ENCODE data around the gene CLSTN2.

The CLSTN2 gene

GRCh38 chr3:140159646-140160045, 224.7 kb downstream of the CLSTN2 start:
- DNase-seq, result no peak

GRCh38 chr3:140160553-140160952, 225.6 kb downstream of the CLSTN2 start:
- no peak for DNase-seq

- no peak for DNase-seq
These were observed 227.6 kb downstream of the CLSTN2 start for GRCh38 chr3:140162551-140162950.

GRCh38 chr3:140163159-140163763, 228.3 kb downstream of the CLSTN2 start:
- DNase-seq, result no peak

GRCh38 chr3:140164156-140164555, 229.2 kb downstream of the CLSTN2 start:
- DNase-seq, result no peak

GRCh38 chr3:140164922-140165590, 230.1 kb downstream of the CLSTN2 start:
- DNase-seq, result no peak

GRCh38 chr3:140165781-140166180, 230.8 kb downstream of the CLSTN2 start:
- no peak for DNase-seq

- DNase-seq, result no peak
These were observed 232.0 kb downstream of the CLSTN2 start for GRCh38 chr3:140166861-140167599.

- no peak for DNase-seq
These were observed 232.8 kb downstream of the CLSTN2 start for GRCh38 chr3:140167600-140168281.

- DNase-seq, result no peak
These were observed 235.6 kb downstream of the CLSTN2 start for GRCh38 chr3:140170612-140171011.

- DNase-seq, result no peak
These were observed 241.5 kb downstream of the CLSTN2 start for GRCh38 chr3:140176526-140176925.

GRCh38 chr3:140177943-140178342, 243.0 kb downstream of the CLSTN2 start:
- DNase-seq, result no peak

- no peak for DNase-seq
These were observed 243.5 kb downstream of the CLSTN2 start for GRCh38 chr3:140178482-140178881.

- no peak for DNase-seq
These were observed 245.6 kb downstream of the CLSTN2 start for GRCh38 chr3:140180603-140181002.

GRCh38 chr3:140185375-140185774, 250.4 kb downstream of the CLSTN2 start:
- DNase-seq, result no peak

GRCh38 chr3:140186421-140186920, 251.5 kb downstream of the CLSTN2 start:
- no peak for DNase-seq

GRCh38 chr3:140187028-140187427, 252.0 kb downstream of the CLSTN2 start:
- no peak for DNase-seq

GRCh38 chr3:140187656-140188221, 252.8 kb downstream of the CLSTN2 start:
- DNase-seq, result no peak

- DNase-seq, result no peak
These were observed 253.3 kb downstream of the CLSTN2 start for GRCh38 chr3:140188285-140188684.

GRCh38 chr3:140189267-140189666, 254.3 kb downstream of the CLSTN2 start:
- no peak for DNase-seq

- DNase-seq, result no peak
These were observed 255.0 kb downstream of the CLSTN2 start for GRCh38 chr3:140189976-140190375.

- DNase-seq, result no peak
These were observed 262.0 kb downstream of the CLSTN2 start for GRCh38 chr3:140196970-140197369.

- DNase-seq, result no peak
These were observed 263.3 kb downstream of the CLSTN2 start for GRCh38 chr3:140198242-140198641.

Measured in CD4-positive, alpha-beta T cell treated with Interleukin-12 subunit alpha and Interleukin-12 subunit beta, for 1 hour (primary cell).